GM23248 (cell line): ENCODE results near the gene SFT2D2. TPM values are rescaled to one million over a fixed set of nuclear protein-coding genes. Genes with fewer than 3 reads are reported as not detected.

Experiments used
- DNase-seq: peaks from one replicate; pipeline ENCODE4 v3.0.0-alpha.2; 2015
- H2AFZ ChIP-seq: fragments of 200-600 bp; sonication (generic); 2 replicates; pipeline ENCODE4 v1.6.1; 2016; ENCODE audit warnings: antibody characterized with exemption
- H3F3A ChIP-seq: fragments of 200-600 bp; sonication (generic); 2 replicates; pipeline ENCODE4 v1.6.1; 2016; ENCODE audit warnings: mild to moderate bottlenecking, antibody characterized with exemption, mixed run types; ENCODE audit not compliant: insufficient read depth
- H3K27ac ChIP-seq: fragments of 200-600 bp; sonication (generic); 2 replicates; pipeline ENCODE4 v1.5.1; 2016; ENCODE audit warnings: mild to moderate bottlenecking
- H3K27me3 ChIP-seq: fragments of 200-600 bp; sonication (generic); replicated peaks from 2 replicates; pipeline ENCODE4 v1.6.1; 2016; ENCODE audit warnings: mild to moderate bottlenecking; ENCODE audit not compliant: insufficient read depth
- H3K36me3 ChIP-seq: fragments of 200-600 bp; sonication (generic); 2 replicates; pipeline ENCODE4 v1.6.1; 2016; ENCODE audit warnings: low read depth, mild to moderate bottlenecking
- H3K4me1 ChIP-seq: fragments of 200-600 bp; sonication (generic); 2 replicates; pipeline ENCODE4 v1.6.1; 2016; ENCODE audit warnings: mild to moderate bottlenecking; ENCODE audit not compliant: insufficient read depth
- H3K4me2 ChIP-seq: fragments of 200-600 bp; sonication (generic); one replicate; pipeline ENCODE4 v1.6.1; 2016; ENCODE audit warnings: mild to moderate bottlenecking; ENCODE audit not compliant: unreplicated experiment
- H3K4me3 ChIP-seq: fragments of 200-600 bp; sonication (generic); 2 replicates; pipeline ENCODE4 v1.5.1; 2016; ENCODE audit warnings: mild to moderate bottlenecking
- H3K79me2 ChIP-seq: fragments of 200-600 bp; sonication (generic); 2 replicates; pipeline ENCODE4 v1.6.1; 2016; ENCODE audit warnings: mild to moderate bottlenecking; ENCODE audit not compliant: insufficient read depth
- H3K9ac ChIP-seq: fragments of 200-600 bp; sonication (generic); 2 replicates; pipeline ENCODE4 v1.6.1; 2016; ENCODE audit warnings: mild to moderate bottlenecking
- H3K9me2 ChIP-seq: fragments of 200-600 bp; sonication (generic); 2 replicates; pipeline ENCODE4 v1.6.1; 2016; ENCODE audit warnings: mixed run types, mild to moderate bottlenecking, moderate library complexity; ENCODE audit not compliant: insufficient read depth
- H3K9me3 ChIP-seq: fragments of 200-600 bp; sonication (generic); one replicate; pipeline ENCODE4 v1.6.1; 2017; ENCODE audit warnings: low read depth
- H4K20me1 ChIP-seq: fragments of 200-600 bp; sonication (generic); 2 replicates; pipeline ENCODE4 v1.6.0; 2016; ENCODE audit not compliant: insufficient read depth
- EZH2 ChIP-seq: fragments of 200-600 bp; sonication (generic); IDR thresholded peaks from 2 replicates; pipeline ENCODE4 v1.6.1; 2018; ENCODE audit warnings: antibody characterized with exemption, mild to moderate bottlenecking; ENCODE audit not compliant: insufficient read depth, poor library complexity, severe bottlenecking
- EZH2phosphoT487 ChIP-seq: fragments of 200-600 bp; sonication (generic); IDR thresholded peaks from 2 replicates; pipeline ENCODE4 v1.6.1; 2018; ENCODE audit warnings: antibody characterized with exemption, moderate library complexity, mild to moderate bottlenecking, low read depth; ENCODE audit not compliant: insufficient read depth
- WGBS, 2 experiments: methylation state at CpG; one replicate each; pipeline ENCODE4 v1.1.6; 2015 to 2017; ENCODE audit warnings: low lambda C conversion rate in 2 of 2, low coverage in 1 of 2; ENCODE audit errors: missing lambda C conversion rate in 2 of 2; 5-methylcytosine and 5-hydroxymethylcytosine counted together
- in situ Hi-C: fragments of 300-500 bp; cut with MboI; formaldehyde crosslinking; loops from 2 replicates; pipeline ENCODE4 v1.15.0; 2020
- polyA plus RNA-seq: library from polyadenylated mRNA; unstranded; fragments of >200 nt; fragmentation: Nextera tagmentation; extraction: Ambion mirVana; gene quantifications from 2 replicates; pipeline ENCODE4 v1.2.1, GENCODE V29; 2016
- total RNA-seq: library from RNA; depleted of rRNA; stranded (reverse); fragments of >200 nt; shearing (Covaris generic); gene quantifications from 2 replicates; pipeline ENCODE4 v1.2.3, GENCODE V29; 2014

SFT2D2 gene
- total and polyA plus RNA-seq, 2 experiments from 2014 or later = 38.4 to 54.4 TPM

DNA sequence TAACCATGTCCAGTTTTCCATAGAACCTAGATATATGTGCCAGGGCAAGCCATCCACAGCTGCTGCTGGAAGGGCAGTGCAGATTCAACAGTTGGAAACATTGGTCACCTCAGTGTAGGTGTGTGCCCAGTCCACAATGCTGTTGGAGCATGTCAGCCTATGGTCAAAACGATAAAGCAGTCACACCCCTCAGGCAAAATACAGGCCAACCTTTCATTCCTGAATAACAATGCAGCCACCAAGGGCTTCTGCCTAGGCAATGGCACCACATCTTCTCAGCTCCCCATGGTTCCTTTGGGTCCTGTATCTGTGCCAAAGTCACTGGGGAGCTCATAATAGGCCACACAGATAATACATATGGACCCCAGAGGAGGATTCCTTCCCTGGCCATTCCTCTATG is 39.8 kb downstream of the SFT2D2 start:
- Histone ChIP-seq H3K4me3 (no peak overlapping the region), H3K9me3 (no peaks in the 10 kb centered on the region), H3K4me1 (peaks cover 23% of the 10 kb centered on the region), H3K9ac (no peak overlapping the region), H2AFZ (no peak overlapping the region), H3K27ac (no peak overlapping the region), H4K20me1 (no peaks in the 10 kb centered on the region), H3K4me2 (no peak overlapping the region), H3F3A (peaks cover 22% of the 10 kb centered on the region), H3K79me2 (peaks cover 19% of the 10 kb centered on the region; the same call in 1 of the 2 replicates), H3K9me2 (no peaks in the 10 kb centered on the region), H3K36me3 (no peaks in the 10 kb centered on the region), H3K27me3 (no peaks in the 10 kb centered on the region)
- TF ChIP-seq EZH2phosphoT487 = no peak
- TF ChIP-seq EZH2 = no peak
- 90 to 94% methylated on average over 1 of the region's 1 CpG for WGBS, 2 experiments
- in situ Hi-C loops = no loop called here
- DNase-seq = no peak

DNA sequence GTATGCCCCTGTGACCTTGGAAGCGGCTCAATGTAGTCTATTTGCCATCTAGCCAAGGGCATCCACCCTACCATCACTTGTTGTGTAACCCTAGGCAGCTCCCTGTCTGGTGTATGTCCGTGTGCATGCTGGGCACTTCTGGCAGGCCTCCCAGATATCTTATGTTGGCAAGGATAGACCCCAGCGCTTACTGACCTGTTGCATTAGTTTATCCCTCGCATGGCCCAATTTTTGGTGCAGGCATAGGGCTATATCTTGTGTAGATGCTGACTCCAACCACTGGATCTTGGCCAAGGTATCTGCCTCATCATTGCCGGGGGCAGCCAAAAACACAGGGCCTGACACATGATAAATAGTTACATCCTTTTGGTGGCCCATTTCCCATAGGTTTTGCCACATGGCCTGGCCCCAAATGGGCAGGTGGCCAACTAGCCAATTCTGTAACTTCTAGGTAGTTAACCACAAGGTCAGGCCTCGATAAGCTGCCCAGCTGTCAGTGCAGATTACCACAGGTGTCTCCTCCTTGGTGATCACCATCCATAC is 40.9 kb downstream of the SFT2D2 start:
- H3K27ac ChIP-seq = no peak overlapping the region
- H3K36me3 ChIP-seq = no peaks in the 10 kb centered on the region
- no peaks in the 10 kb centered on the region for H3K9me3 ChIP-seq
- WGBS, 2 experiments = 84 to 87% methylated on average over 6 of the region's 6 CpGs
- peaks cover 11% of the 10 kb centered on the region for H3F3A ChIP-seq
- no peaks in the 10 kb centered on the region for H4K20me1 ChIP-seq
- no peak for TF ChIP-seq EZH2phosphoT487
- no peak for TF ChIP-seq EZH2
- peaks cover 17% of the 10 kb centered on the region; the same call in 1 of the 2 replicates for H3K79me2 ChIP-seq
- no peak overlapping the region for H3K9ac ChIP-seq
- no peaks in the 10 kb centered on the region for H3K27me3 ChIP-seq
- no peak overlapping the region for H3K4me3 ChIP-seq
- DNase-seq = peak; percentile 42
- H2AFZ ChIP-seq = no peak overlapping the region
- H3K9me2 ChIP-seq = no peaks in the 10 kb centered on the region
- no peak overlapping the region for H3K4me2 ChIP-seq
- peaks cover 12% of the 10 kb centered on the region for H3K4me1 ChIP-seq
- in situ Hi-C loops = no loop called here

DNA sequence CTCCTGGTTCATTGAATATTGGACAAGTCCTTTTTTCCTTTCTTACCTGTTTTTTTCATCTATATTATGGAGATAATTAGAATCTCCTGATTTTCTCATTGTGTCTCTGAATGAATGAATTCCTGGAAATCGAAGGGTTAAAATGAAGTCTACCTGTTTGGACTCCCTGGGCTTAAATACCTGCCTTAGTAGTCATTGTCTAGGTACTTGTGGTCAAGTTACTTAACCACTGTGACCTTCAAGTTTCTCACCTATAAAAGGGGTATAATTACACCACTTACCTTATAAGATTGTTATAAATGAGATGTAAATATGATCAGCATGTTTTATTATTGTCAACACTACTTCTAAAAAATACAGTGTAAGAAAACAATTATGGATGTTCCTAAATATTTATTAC is 45.8 kb downstream of the SFT2D2 start:
- in situ Hi-C loops = no loop called here
- H3K27ac ChIP-seq = no peak overlapping the region
- no peaks in the 10 kb centered on the region for H3K27me3 ChIP-seq
- H3K4me3 ChIP-seq = no peak overlapping the region
- no peaks in the 10 kb centered on the region for H3K9me3 ChIP-seq
- no peak overlapping the region for H3K4me2 ChIP-seq
- TF ChIP-seq EZH2 (no peak), EZH2phosphoT487 (no peak)
- WGBS, 2 experiments = 76 to 91% methylated on average over 1 of the region's 1 CpG
- H3K9me2 ChIP-seq = no peaks in the 10 kb centered on the region
- H3K4me1 ChIP-seq = no peaks in the 10 kb centered on the region
- no peaks in the 10 kb centered on the region for H4K20me1 ChIP-seq
- DNase-seq = no peak
- H3K9ac ChIP-seq = no peak overlapping the region
- no peaks in the 10 kb centered on the region for H3K36me3 ChIP-seq
- H2AFZ ChIP-seq = no peak overlapping the region
- H3K79me2 ChIP-seq = peaks cover 5% of the 10 kb centered on the region; the same call in 1 of the 2 replicates
- no peaks in the 10 kb centered on the region for H3F3A ChIP-seq

DNA sequence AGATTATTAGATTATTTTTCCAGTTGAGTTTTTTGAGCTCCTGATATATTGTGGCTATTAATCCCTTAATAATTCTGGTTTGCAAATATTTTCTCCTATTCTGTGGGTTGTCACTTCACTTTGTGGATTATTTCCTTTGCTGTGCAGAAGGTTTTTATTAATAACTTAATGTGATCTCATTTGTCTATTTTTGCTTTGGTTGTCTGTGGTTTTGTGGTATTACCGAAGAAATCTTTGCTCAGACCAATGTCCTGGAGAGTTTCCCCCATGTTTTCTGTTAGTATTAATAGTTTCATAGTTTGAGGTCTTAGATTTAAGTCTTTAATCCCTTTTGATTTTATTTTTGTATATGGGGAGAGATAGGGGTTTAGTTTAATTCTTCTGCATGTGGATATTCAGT is 47.8 kb downstream of the SFT2D2 start:
- no peak overlapping the region for H2AFZ ChIP-seq
- no peak overlapping the region for H3K4me3 ChIP-seq
- H3K9ac ChIP-seq = no peak overlapping the region
- 13 to 17% methylated on average over 1 of the region's 1 CpG for WGBS, 2 experiments
- no peaks in the 10 kb centered on the region for H3K9me3 ChIP-seq
- H3K79me2 ChIP-seq = peaks cover 5% of the 10 kb centered on the region; the same call in 1 of the 2 replicates
- no peak for TF ChIP-seq EZH2
- TF ChIP-seq EZH2phosphoT487 = no peak
- no peaks in the 10 kb centered on the region for H3K4me1 ChIP-seq
- no peaks in the 10 kb centered on the region for H3K27me3 ChIP-seq
- DNase-seq = peak; percentile 13
- H4K20me1 ChIP-seq = no peaks in the 10 kb centered on the region
- H3K36me3 ChIP-seq = no peaks in the 10 kb centered on the region
- no peaks in the 10 kb centered on the region for H3K9me2 ChIP-seq
- in situ Hi-C loops = no loop called here
- H3F3A ChIP-seq = no peaks in the 10 kb centered on the region
- no peak overlapping the region for H3K27ac ChIP-seq
- H3K4me2 ChIP-seq = no peak overlapping the region

DNA sequence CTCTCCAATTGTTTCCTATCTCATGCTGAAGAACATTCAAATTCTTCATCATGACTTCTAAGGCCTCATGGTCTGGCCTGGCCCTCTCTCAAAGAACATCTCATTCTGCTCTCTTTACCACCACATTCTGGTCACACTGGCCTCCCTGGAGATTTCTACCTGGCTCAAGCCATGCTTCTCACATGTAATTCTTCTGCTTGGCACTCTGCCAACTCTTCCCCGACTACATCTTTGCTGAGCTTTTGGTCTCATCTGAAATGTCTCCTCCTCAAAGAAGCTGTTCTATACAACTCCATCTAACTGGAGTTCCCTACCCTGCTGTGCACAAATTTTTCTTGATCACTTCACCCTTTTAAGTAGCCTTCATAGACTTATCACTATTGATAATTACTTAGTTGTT is 53.4 kb downstream of the SFT2D2 start:
- no peaks in the 10 kb centered on the region for H3K9me2 ChIP-seq
- no peak overlapping the region for H3K4me2 ChIP-seq
- peaks cover 5% of the 10 kb centered on the region; the same call in 1 of the 2 replicates for H3K79me2 ChIP-seq
- WGBS, 2 experiments = 96 to 100% methylated on average over 1 of the region's 1 CpG
- no peak overlapping the region for H3K27ac ChIP-seq
- no peaks in the 10 kb centered on the region for H3K9me3 ChIP-seq
- no peak for TF ChIP-seq EZH2
- TF ChIP-seq EZH2phosphoT487 = no peak
- H3K27me3 ChIP-seq = no peaks in the 10 kb centered on the region
- H3K36me3 ChIP-seq = no peaks in the 10 kb centered on the region
- no peak overlapping the region for H2AFZ ChIP-seq
- H3K4me1 ChIP-seq = no peaks in the 10 kb centered on the region
- in situ Hi-C loops = no loop called here
- no peaks in the 10 kb centered on the region for H4K20me1 ChIP-seq
- DNase-seq = no peak
- no peaks in the 10 kb centered on the region for H3F3A ChIP-seq
- H3K9ac ChIP-seq = no peak overlapping the region
- no peak overlapping the region for H3K4me3 ChIP-seq
